CD4-positive, alpha-beta T cell treated with Interleukin-10 for 1 hour (primary cell): ENCODE data around the gene CUL5.
A peak's percentile ranks its signal among the peaks of the same experiment; 100 is the strongest.
"Not testable (repeated sequence)": the region's sequence is repeated elsewhere in the genome, so short reads cannot be mapped to it uniquely, and the experiment has no call there.

ENCODE experiments used
- DNase-seq: peaks from one replicate; pipeline ENCODE4 v3.0.0-alpha.2; 2020

The CUL5 gene

DNA sequence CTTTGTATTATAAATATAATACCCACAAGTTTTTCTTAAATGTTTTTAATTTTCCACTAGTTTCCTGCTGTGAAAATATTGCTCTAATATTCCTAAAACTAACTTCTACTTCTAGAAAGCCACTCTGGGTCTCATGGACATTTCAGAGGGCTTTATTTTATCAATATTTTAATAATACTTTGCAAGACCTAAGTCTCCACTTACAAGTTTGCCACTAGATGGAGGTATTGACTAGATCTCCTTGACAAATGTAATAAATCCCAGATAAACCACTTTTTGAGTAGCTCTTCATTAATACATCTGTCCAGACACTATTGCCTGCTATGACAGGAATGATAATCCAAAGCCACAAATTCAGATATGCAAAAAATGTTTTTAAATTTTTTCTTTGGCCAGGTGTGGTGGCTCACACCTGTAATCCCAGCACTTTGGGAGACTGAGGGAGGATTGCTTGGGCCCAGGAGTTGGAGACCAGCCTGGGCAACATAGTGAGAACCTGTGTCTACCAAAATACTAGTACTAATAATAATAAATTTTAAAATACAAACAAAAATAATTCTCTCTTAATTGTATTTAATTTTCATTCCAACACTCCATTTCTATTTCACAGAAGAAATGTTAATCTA, 109.2 kb downstream of the CUL5 start:
- peak; percentile 55 for DNase-seq

DNA sequence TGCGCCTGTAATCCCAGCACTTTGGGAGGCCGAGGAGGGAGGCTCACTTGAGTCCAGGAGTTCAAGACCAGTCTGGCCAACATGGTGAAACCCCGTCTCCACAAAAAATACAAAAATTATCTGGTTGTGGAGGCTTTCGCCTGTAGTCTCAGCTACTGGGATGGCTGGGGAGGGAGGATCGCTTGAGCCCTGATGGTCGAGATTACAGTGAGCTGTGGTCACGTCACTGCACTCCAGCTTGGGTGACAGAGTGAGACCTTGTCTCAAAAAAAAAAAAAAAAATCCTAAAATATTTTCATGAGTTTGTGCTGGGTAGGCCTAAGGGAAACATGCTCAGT, 112.2 kb downstream of the CUL5 start:
- not testable (repeated sequence) for DNase-seq

GRCh38 chr11:108121274-108122155, 112.8 kb downstream of the CUL5 start, which contains the start of gene ACAT1:
TSS of gene ACAT1 (plus strand) at chr11:108121567. CDS start at chr11:108121607, 40 bp downstream.
- peak; percentile 94 for DNase-seq

- no peak for DNase-seq
Measured at GRCh38 chr11:108122166-108122628, 113.5 kb downstream of the CUL5 start.

DNA sequence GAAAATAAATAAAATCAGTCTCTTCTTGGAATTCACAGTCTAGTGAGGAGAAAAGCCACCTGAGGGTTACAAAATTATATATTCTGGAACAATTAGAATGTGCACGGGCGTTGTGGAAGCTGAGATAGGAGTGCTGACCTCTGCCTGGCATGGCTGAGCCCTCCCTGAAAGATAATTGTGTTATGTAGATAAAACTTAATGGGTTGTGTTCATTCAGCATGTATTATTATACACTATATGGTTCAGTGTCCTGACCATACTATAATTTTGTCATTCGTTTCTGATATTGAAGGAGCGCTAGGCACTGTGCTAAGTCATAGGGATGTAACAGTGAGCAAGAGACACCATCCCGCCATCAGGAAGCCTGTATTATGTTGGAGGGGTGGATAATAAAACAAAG, 116.4 kb downstream of the CUL5 start:
- DNase-seq, result no peak

DNA sequence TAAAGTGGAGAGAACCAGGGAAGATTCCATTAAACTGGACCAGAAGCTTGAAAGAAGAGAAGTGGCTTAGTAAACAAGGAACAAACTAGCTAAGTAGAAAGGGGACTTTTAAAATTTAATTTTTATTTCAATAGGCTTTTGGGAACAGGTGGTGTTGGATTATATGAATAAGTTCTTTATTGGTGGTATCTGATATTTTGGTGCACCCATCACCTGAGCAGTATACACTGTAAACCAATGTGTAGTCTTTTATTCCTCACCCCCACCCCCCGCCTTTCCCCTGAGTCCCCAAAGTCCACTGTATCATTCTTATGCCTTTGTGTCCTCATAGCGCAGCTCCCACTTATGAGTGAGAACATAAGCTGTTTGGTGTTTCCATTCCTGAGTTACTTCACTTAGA, 120.1 kb downstream of the CUL5 start:
- DNase-seq, result no peak

- no peak for DNase-seq
Measured at GRCh38 chr11:108131993-108132392, 123.3 kb downstream of the CUL5 start.

DNA sequence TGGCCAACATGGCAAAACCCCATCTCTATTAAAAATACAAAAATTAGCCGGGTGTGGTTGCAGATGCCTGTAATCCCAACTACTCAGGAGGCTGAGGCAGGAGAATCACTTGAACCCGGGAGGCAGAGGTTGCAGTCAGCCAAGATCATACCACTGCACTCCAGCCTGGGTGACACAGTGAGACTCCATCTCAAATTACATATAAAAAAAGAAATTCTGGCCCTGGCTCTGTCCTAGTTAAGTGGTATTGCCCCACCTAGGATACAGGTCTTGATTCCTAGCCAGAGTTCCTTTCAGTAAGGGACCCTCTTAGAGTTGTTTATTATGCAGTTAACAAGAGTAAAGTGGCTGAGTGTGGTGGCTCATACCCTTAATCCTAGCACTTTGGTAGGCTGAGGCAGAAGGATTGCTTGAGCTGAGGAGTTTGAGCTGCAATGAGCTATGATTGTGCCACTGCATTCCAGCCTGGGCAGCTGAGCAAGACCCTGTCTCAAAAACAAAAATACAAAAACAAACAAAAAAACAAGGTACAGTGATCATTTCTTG, 124.4 kb downstream of the CUL5 start:
- not testable (repeated sequence) for DNase-seq

GRCh38 chr11:108135845-108136544, 127.3 kb downstream of the CUL5 start:
- peak; percentile 35 for DNase-seq

DNA sequence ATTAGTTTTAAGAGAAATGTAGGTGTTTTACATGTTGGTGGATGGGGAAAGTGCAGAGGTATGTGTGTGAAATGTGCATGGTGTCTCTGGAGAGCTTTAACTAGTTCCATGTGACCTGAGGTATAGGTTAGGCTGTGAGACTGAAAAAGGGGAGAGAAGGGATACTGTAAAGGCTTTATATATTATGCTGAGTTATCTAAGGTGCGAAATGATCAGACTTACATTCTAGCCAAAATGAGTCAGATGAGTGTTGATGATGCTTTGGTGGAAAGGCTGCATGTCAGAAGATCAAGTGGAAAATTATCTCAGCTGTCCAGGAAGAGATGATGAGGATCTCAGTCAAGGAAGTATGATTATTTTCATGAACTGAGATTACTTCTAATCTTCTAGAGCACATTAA, 128.5 kb downstream of the CUL5 start:
- DNase-seq, result no peak

GRCh38 chr11:108142304-108142703, 133.6 kb downstream of the CUL5 start:
- no peak for DNase-seq

DNA sequence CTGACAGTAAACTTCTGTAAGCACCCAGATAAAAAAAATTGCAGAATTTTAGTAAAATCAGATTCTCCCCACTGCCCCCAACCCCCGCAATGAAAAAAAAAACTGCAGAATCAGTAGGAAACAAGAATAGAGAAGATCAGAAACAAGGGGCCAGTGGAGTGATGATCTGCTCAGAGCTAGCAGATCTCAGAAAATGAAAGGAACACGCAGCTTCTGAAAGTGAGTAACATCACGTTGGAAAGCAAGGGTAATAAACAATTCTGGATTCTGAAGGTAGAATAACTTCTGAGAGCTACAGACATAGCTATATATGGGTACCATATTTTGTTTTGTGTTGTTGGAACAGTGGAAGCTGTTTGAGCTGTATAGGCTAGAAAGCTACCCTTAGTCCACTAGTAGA, 135.9 kb downstream of the CUL5 start:
- DNase-seq, result no peak

- DNase-seq, result no peak
Measured at GRCh38 chr11:108147150-108147549, 138.5 kb downstream of the CUL5 start.

DNA sequence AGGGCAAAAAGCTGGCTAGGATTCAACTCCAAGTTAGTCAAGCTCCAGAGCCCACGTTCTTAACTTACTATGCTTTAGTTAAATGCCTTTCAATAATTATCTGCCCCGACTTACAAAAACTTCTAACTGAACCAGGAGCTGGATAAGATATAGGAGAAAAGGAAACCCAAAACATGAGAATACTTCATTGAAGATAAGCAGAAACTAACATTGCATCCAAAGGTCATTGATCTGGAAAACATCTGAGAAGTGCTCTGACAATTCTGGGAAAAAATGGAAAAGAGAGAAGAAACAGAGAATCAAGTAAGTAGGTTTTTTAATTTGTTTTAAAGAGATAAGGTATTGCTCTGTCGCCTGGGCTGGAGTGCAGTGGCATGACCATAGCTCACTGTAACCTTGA, 139.9 kb downstream of the CUL5 start:
- DNase-seq, result no peak

GRCh38 chr11:108154591-108154990, 145.9 kb downstream of the CUL5 start:
- no peak for DNase-seq
